K562 (cell line): ENCODE results near the gene CTNS.

Experiments used
- CTCF ChIP-seq, 3 experiments: IDR thresholded peaks in 2 of 3; conservative IDR thresholded peaks in 1 of 3; 2 replicates each; pipeline ENCODE4 v1.5.1; 2011 to 2012; ENCODE audit warnings: low read length in 3 of 3, mild to moderate bottlenecking in 3 of 3, control low read depth in 2 of 3, improper control_type of control experiment in 1 of 3, inconsistent platforms in 1 of 3, low read depth in 1 of 3, mixed read lengths in 1 of 3, moderate library complexity in 1 of 3; ENCODE audit not compliant: insufficient read depth in 2 of 3
- ELF4 ChIP-seq: fragments of 450-650 bp; formaldehyde crosslinking; IDR thresholded peaks from 2 replicates; pipeline ENCODE4 v1.4.0; 2022; ENCODE audit warnings: missing genetic modification characterization
- HDAC2 ChIP-seq: fragments of 450-650 bp; IDR thresholded peaks from 2 replicates; pipeline ENCODE4 v1.6.1; 2016; ENCODE audit warnings: mild to moderate bottlenecking
- POLR2AphosphoS5 ChIP-seq: IDR thresholded peaks from 2 replicates; pipeline ENCODE4 v1.6.1; 2011; ENCODE audit warnings: mild to moderate bottlenecking, low read depth, low read length, moderate library complexity; ENCODE audit not compliant: control insufficient read depth, insufficient read depth
- TAF15 ChIP-seq: fragments of 200-400 bp; formaldehyde crosslinking; IDR thresholded peaks from 2 replicates; pipeline ENCODE4 v1.6.1; 2017; ENCODE audit warnings: mild to moderate bottlenecking, low read depth, low read length, moderate library complexity

GRCh38 chr17:3689262-3690093 lies 52.9 kb downstream of the CTNS start:
- TF ChIP-seq TAF15 (no peak), POLR2AphosphoS5 (no peak), CTCF (IDR thresholded peaks at IDR 0.05 in 2 of 3, conservative IDR thresholded peaks at IDR 0.05 in 1 of 3; ENCODE audit: insufficient read depth in 2 of 3, low read depth in 1 of 3, low read length in 3 of 3) (no peak), HDAC2 (no peak), ELF4 (no peak)
